ENCODE measurements around the gene PSTPIP1. TPM values are rescaled to one million over a fixed set of nuclear protein-coding genes. Genes with fewer than 3 reads are reported as not detected.

The PSTPIP1 gene
- total RNA-seq, 1 experiment from 2014 or later = not detected

DNA sequence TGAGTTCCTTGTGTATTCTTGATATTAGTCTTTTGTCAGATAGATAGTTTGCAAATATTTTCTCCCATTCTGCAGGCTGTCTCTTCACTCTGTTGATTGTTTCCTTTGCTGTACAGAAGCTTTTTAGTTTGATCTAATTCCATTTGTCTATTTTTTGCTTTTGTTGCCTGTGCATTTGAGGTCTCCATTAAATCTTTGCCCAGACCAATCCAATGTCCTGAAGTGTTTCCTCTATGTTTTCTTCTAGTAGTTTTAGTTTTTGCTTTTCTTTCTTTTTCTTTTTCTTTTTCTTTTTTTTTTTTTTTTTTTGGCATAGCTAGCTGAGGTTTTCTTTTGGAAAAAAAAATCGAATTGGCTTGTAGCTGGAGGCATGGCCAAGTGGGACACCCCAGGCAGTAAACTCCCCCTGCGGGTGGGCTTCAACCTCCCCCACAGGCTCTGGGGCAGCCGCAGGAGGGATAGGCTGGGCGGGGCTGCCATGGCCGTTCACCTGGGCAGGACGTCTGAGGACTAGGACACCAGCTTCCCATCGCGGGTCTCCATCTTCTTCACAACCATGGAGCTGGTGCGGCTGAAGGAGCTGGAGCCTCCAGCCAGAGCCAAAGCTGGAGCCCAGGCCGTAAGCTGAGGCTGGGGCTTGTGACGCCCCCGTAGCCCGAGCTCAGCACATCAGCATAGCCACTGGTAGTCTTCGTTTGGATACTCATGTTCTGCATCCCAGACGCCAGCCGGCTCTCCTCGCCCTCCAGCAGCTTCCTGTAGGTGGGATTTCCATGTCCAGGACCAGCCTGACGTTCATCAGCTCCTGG, 16.2 kb upstream of the PSTPIP1 start:
- no peak for DNase-seq (ENCODE audit: low read depth)

- DNase-seq (ENCODE audit: low read depth) = no peak
Measured at GRCh38 chr15:76979331-76979925, 15.5 kb upstream of the PSTPIP1 start.

- no peak for DNase-seq (ENCODE audit: low read depth)
Measured at GRCh38 chr15:76979996-76980520, 14.9 kb upstream of the PSTPIP1 start.

GRCh38 chr15:76982356-76982755, 12.6 kb upstream of the PSTPIP1 start:
- DNase-seq (ENCODE audit: low read depth) = no peak

DNA sequence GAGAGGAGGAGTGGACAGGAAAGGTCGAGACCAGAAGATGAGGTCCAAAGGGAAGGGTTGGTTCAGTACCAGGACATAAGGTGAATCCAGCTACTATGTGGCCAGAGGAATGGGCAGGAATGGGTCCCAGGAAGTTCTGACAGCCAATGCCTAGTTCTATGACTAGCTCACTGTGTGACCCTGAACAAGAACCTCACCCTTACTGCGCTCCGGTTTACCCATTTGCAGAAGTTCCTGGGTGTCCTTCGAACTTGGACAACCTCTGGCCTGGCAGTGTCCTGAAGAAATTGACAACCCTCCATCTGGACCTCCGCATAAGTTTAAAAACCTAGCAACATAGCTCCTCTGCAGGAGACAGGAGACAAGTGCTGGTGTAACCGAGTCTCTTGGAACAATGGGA, 12.2 kb upstream of the PSTPIP1 start:
- DNase-seq (ENCODE audit: low read depth) = no peak

DNA sequence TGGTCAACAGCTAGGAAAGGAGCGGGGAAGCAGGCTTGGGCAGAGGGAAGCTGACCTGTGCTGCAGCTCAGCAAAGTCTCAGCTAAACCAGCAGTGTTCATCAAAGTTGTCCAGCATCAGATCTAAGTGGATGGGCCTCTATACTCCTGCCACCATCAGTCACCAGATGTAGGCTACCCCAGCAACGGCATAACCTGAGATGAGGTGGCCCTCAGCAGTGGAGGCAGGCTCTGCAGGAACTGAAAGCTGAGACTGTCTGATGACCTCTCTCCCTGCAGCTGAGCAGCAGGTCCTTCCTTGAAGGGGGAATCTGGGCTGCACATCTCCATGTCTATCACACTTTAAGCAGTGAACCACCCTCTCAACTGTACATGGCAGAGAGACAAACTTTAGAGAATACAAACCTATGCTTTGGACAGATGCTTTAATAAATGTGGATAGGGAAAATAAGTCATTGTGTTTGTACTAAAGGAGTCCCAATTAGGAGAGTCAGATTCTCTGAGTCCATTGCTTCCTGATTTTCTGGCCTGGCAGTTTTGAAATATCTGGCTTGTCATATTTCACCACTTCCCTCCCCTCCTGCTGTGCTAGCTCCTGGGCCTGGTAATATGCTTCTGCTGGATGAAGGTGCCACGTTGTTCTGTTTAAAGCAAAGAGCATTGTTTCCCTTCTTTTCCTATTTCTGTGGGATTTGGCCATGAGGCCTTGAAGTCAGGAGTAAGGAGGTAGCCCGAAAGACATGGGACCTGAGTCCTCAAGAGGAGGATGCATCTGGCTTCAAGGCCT, 11.1 kb upstream of the PSTPIP1 start:
- DNase-seq (ENCODE audit: low read depth) = no peak

- DNase-seq (ENCODE audit: low read depth) = no peak
Measured at GRCh38 chr15:76986743-76987142, 8.2 kb upstream of the PSTPIP1 start.

GRCh38 chr15:76987276-76987675, 7.7 kb upstream of the PSTPIP1 start:
- no peak for DNase-seq (ENCODE audit: low read depth)

GRCh38 chr15:76987896-76988860, 6.7 kb upstream of the PSTPIP1 start:
- DNase-seq (ENCODE audit: low read depth) = no peak

DNA sequence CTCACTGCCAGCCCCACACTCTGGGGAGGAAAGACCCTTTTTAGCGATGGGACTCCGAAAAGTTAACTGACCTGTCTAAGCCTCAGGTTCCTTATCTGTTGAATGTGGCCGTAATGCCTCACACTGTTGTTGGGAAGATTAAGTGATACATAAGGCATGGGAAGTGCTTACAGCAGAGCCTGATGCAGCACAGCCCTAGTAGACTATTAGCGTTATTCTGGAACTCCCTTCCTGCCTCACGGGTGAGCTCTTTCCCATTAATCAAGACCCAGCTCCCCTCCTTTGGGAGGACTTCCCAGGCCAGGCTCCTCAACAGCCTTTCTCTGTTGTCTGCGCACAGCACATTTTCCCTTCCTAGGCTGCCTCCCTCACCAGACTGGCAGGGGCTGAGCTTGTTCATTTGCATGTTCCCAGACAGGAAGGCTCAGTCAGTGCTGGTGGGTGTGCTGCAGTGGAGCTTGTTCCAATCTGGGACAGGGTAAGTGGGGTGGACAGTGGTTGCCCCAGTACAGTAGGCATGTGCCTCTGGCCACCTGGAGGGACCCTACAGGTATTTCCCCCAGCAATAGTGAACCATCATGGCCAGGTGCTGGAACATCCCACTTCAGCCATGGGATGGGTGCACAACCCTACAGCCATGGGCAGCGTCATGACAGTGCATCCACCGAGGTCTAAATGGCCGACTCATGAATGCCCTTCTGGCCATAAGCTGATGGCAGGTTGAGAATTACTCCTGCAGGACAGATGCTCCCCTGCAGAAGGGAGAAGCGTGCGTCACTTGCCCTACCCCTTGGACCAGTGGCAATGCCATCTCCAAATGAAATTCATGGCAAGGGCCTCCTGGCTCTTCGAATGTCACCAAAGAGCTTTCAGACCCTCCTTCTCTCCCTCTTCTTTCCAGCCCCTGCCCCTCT, 5.8 kb upstream of the PSTPIP1 start:
- DNase-seq (ENCODE audit: low read depth) = no peak

GRCh38 chr15:76991048-76991447, 3.9 kb upstream of the PSTPIP1 start:
- no peak for DNase-seq (ENCODE audit: low read depth)

- no peak for DNase-seq (ENCODE audit: low read depth)
Measured at GRCh38 chr15:76991741-76992645, 2.9 kb upstream of the PSTPIP1 start.

DNA sequence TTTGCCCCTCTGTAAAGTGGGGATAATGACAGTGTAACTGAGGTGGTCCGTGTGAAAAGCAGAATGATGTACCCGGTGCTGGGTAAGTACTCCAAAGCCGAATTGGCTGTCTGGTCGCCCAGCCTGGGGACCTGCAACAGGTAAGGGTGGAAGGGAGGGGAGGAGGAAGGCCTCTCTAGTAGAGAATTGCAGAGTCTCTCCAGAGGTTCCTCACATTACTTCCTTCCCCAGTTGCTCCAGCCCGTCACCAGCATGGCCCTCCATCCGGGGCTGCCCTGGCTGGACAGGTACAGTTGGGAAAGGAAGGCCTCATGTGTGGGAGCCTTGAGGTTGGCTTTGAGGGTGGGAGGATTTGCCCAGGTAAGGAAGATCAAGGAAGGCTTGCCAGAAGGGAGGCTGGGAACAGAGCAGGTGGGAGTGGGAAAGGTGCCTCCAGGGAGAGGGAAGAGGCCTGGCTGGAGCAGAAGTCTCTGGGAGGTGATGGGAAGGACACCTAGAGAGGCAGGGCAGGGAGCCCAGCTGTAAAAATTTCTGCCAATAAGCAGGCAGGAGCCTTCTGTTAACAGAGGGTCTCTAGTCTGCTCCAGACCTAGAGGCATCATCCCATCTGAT, 1.7 kb upstream of the PSTPIP1 start:
- no peak for DNase-seq (ENCODE audit: low read depth)

DNA sequence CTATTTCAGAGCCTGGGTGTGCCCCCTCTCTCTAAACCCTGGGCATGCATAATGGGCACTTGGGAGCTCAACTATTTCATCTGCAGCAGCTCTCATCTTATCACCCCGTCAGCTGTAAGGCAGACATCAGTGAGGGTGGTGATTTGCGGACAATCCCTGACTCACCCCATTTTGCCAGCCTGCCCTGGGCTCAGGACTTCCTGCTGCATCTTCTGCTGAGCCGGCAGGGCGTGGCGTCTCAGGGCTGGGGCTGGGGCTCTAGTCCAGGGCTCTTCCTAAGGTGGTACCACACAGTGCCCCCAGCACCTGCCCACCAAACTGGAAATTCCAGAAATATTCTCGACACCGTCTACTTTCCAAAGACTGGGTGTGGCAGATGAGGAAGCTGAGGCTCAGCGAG, 925 bp upstream of the PSTPIP1 start:
- DNase-seq (ENCODE audit: low read depth) = no peak

DNA sequence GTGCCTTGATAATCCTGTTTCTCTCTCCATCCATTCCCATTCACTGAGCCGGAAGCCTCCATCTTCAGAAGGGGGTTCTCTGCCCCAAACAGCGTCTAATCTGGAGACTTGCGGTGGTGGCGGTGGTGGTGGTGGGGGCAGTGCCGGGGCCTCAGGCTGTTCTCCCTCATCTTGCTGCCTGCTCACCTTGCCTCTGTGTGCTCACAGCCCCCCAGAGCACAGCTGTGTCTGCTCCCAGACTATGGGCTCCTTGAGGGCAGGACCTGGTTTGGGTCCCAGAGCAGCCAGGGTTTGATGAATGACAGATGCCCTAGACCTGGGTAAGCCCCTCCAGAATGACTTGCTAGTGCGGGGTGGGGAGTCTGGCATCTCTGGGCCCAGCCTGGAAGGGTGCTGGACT, 430 bp upstream of the PSTPIP1 start:
- DNase-seq (ENCODE audit: low read depth) = no peak

- DNase-seq (ENCODE audit: low read depth) = no peak
Measured at GRCh38 chr15:76996076-76996525, 1.2 kb downstream of the PSTPIP1 start.

- DNase-seq (ENCODE audit: low read depth) = peak; percentile 24
Measured at GRCh38 chr15:76996526-76997401, 1.8 kb downstream of the PSTPIP1 start.

All from LHCN-M2 (cell line).